Superior temporal gyrus (tissue), 1 donor: ENCODE data around the gene DCHS1.
"Not testable (repeated sequence)": the region's sequence is repeated elsewhere in the genome, so short reads cannot be mapped to it uniquely, and the experiment has no call there.

Experiments used
- DNase-seq: peaks from one replicate; pipeline ENCODE4 v3.0.0-alpha.2; 2016; ENCODE audit errors: extremely low spot score

The DCHS1 gene

GRCh38 chr11:6655790-6656583 is at the start of gene DCHS1:
Gene DCHS1 (minus strand): TSS chr11:6655809. CDS start chr11:6641613, 14,196 bp downstream.
- DNase-seq: no peak

GRCh38 chr11:6703247-6704063 is 47.8 kb upstream of the DCHS1 start:
- peak; percentile 92 for DNase-seq

GRCh38 chr11:6701955-6702354 is 46.3 kb upstream of the DCHS1 start:
- not testable (repeated sequence) for DNase-seq

- no peak for DNase-seq
These were observed 39.8 kb upstream of the DCHS1 start for GRCh38 chr11:6695377-6695776.

GRCh38 chr11:6694229-6694535 is 38.6 kb upstream of the DCHS1 start:
- no peak for DNase-seq

GRCh38 chr11:6693342-6694228 is 38.0 kb upstream of the DCHS1 start:
- no peak for DNase-seq

- DNase-seq: no peak
These were observed 36.5 kb upstream of the DCHS1 start for GRCh38 chr11:6692128-6692527.

GRCh38 chr11:6690431-6691132 is 35.0 kb upstream of the DCHS1 start:
- DNase-seq: not testable (repeated sequence)

GRCh38 chr11:6687876-6688275 is 32.3 kb upstream of the DCHS1 start:
- no peak for DNase-seq

GRCh38 chr11:6686006-6686405 is 30.4 kb upstream of the DCHS1 start:
- DNase-seq: no peak

GRCh38 chr11:6684068-6684467 is 28.5 kb upstream of the DCHS1 start:
- DNase-seq: not testable (repeated sequence)

GRCh38 chr11:6682936-6683861 is 27.6 kb upstream of the DCHS1 start, which contains the start of gene MRPL17:
Gene MRPL17 (minus strand): TSS chr11:6683340. CDS start chr11:6683296, 44 bp downstream.
- peak; percentile 99 for DNase-seq

GRCh38 chr11:6682591-6682935 is 27.0 kb upstream of the DCHS1 start:
- DNase-seq: peak; percentile 32

- no peak for DNase-seq
These were observed 26.3 kb upstream of the DCHS1 start for GRCh38 chr11:6681949-6682348.

- DNase-seq: no peak
These were observed 25.9 kb upstream of the DCHS1 start for GRCh38 chr11:6681505-6681904.

- DNase-seq: no peak
These were observed 21.4 kb upstream of the DCHS1 start for GRCh38 chr11:6677018-6677417.

GRCh38 chr11:6674862-6675261 is 19.3 kb upstream of the DCHS1 start:
- DNase-seq: no peak

- no peak for DNase-seq
These were observed 18.6 kb upstream of the DCHS1 start for GRCh38 chr11:6674219-6674597.

- no peak for DNase-seq
These were observed 18.1 kb upstream of the DCHS1 start for GRCh38 chr11:6673523-6674218.

- DNase-seq: no peak
These were observed 16.4 kb upstream of the DCHS1 start for GRCh38 chr11:6671991-6672390.
